ENCODE data around the gene DAB1.

DAB1 gene

GRCh38 chr1:57198912-57199311 lies 224.9 kb downstream of the DAB1 start:
- Histone ChIP-seq H3K9me3 (ENCODE audit: control insufficient read depth, insufficient read depth, low read length) (no peaks in the 10 kb centered on the region), H3K4me3 (ENCODE audit: low read length) (no peak overlapping the region), H3K27me3 (ENCODE audit: control insufficient read depth, low read length) (no peaks in the 10 kb centered on the region), H3K27ac (ENCODE audit: low read depth, low read length) (no peak overlapping the region), H3K79me2 (ENCODE audit: control insufficient read depth, low read length) (no peaks in the 10 kb centered on the region), H3K4me2 (ENCODE audit: low read length) (no peak overlapping the region), H3K9me2 (replicated peaks; ENCODE audit: control insufficient read depth, low read length) (no peaks in the 10 kb centered on the region), H3F3A (ENCODE audit: control insufficient read depth, insufficient read depth) (no peaks in the 10 kb centered on the region), H4K20me1 (ENCODE audit: control insufficient read depth, insufficient read depth, low read depth, low read length) (no peaks in the 10 kb centered on the region), H3K36me3 (ENCODE audit: control insufficient read depth, low read length) (no peaks in the 10 kb centered on the region), H3K4me1 (ENCODE audit: control insufficient read depth, low read length) (no peaks in the 10 kb centered on the region)
- TF ChIP-seq EZH2phosphoT487 (IDR thresholded peaks at IDR 0.05; ENCODE audit: borderline replicate concordance, low read length) (no peak), CTCF (IDR thresholded peaks at IDR 0.05; ENCODE audit: low read depth, low read length, poor library complexity, severe bottlenecking) (no peak)

DNA sequence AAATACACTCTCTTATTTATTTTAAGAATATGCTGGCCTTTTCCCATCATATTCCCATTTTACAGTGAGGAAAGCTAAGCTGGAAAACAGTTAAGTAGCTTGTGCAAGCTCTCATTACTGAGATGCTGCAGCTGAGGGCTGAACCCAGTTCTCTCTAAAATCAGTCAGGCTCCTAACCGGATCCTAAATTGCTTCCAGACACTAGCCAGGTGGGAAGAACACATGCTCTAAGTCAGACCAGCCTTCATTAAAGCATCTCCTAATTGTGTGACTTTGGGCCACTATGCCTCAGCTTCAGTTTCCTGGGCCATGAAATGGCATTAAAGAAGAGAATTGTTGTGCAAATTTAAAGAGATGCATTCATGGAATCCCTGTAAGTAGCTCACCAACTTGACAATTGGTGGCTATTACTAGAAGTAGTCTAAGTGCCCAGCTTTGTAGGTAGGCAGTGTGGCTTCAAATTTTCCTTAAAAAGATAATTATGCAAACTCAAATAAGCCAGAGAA lies 228.4 kb downstream of the DAB1 start:
- Histone ChIP-seq H3K79me2 (ENCODE audit: control insufficient read depth, low read length) (no peaks in the 10 kb centered on the region), H3K27me3 (ENCODE audit: control insufficient read depth, low read length) (no peaks in the 10 kb centered on the region), H3F3A (ENCODE audit: control insufficient read depth, insufficient read depth) (no peaks in the 10 kb centered on the region), H3K36me3 (ENCODE audit: control insufficient read depth, low read length) (no peaks in the 10 kb centered on the region), H3K9me2 (replicated peaks; ENCODE audit: control insufficient read depth, low read length) (no peaks in the 10 kb centered on the region), H3K27ac (ENCODE audit: low read depth, low read length) (no peak overlapping the region), H3K4me2 (ENCODE audit: low read length) (no peak overlapping the region), H4K20me1 (ENCODE audit: control insufficient read depth, insufficient read depth, low read depth, low read length) (no peaks in the 10 kb centered on the region), H3K4me3 (ENCODE audit: low read length) (no peak overlapping the region), H3K9me3 (ENCODE audit: control insufficient read depth, insufficient read depth, low read length) (no peaks in the 10 kb centered on the region), H3K4me1 (ENCODE audit: control insufficient read depth, low read length) (no peaks in the 10 kb centered on the region)
- TF ChIP-seq CTCF (IDR thresholded peaks at IDR 0.05; ENCODE audit: low read depth, low read length, poor library complexity, severe bottlenecking), result no peak
- TF ChIP-seq EZH2phosphoT487 (IDR thresholded peaks at IDR 0.05; ENCODE audit: borderline replicate concordance, low read length), result no peak

DNA sequence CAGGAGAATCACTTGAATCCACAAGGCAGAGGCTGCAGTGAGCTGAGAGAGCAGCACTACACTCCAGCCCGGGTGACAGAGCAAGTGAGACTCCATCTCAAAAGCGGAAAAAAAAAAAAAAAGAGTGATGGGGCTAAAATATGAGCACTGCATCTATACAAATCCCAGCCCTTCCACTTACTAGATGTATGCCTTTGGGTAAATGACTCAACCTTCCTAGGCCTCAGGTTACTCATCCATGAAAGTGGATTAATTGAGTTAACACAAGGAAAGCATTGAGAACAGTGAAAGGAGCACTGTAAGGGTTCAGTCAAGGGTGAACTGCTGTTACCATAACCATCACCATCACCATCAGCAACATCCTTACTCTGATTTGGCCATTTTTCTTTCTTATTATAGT lies 231.6 kb downstream of the DAB1 start:
- Histone ChIP-seq H3K36me3 (ENCODE audit: control insufficient read depth, low read length) (no peaks in the 10 kb centered on the region), H3K27me3 (ENCODE audit: control insufficient read depth, low read length) (no peaks in the 10 kb centered on the region), H3K27ac (ENCODE audit: low read depth, low read length) (no peak overlapping the region), H3K79me2 (ENCODE audit: control insufficient read depth, low read length) (no peaks in the 10 kb centered on the region), H3K4me2 (ENCODE audit: low read length) (no peak overlapping the region), H3F3A (ENCODE audit: control insufficient read depth, insufficient read depth) (no peaks in the 10 kb centered on the region), H3K9me3 (ENCODE audit: control insufficient read depth, insufficient read depth, low read length) (no peaks in the 10 kb centered on the region), H3K9me2 (replicated peaks; ENCODE audit: control insufficient read depth, low read length) (no peaks in the 10 kb centered on the region), H3K4me3 (ENCODE audit: low read length) (no peak overlapping the region), H3K4me1 (ENCODE audit: control insufficient read depth, low read length) (no peaks in the 10 kb centered on the region), H4K20me1 (ENCODE audit: control insufficient read depth, insufficient read depth, low read depth, low read length) (no peaks in the 10 kb centered on the region)
- TF ChIP-seq CTCF (IDR thresholded peaks at IDR 0.05; ENCODE audit: low read depth, low read length, poor library complexity, severe bottlenecking), result no peak
- no peak for TF ChIP-seq EZH2phosphoT487 (IDR thresholded peaks at IDR 0.05; ENCODE audit: borderline replicate concordance, low read length)

Measured in DOHH2 (cell line).